A204.1 (cell line): ENCODE data around the gene CDC73.
"Not testable (repeated sequence)": the region's sequence is repeated elsewhere in the genome, so short reads cannot be mapped to it uniquely, and the experiment has no call there.

Experiments used
- FAIRE-seq: peaks from 2 replicates; lab custom pipeline; 2012; peaks lifted over from hg19 to GRCh38; lab: Jason Lieb, UNC

Gene CDC73

GRCh38 chr1:193237381-193237978 is 115.6 kb downstream of the CDC73 start:
- no peak for FAIRE-seq

- no peak for FAIRE-seq
Observed at GRCh38 chr1:193240609-193241008, 118.8 kb downstream of the CDC73 start.

- no peak for FAIRE-seq
Observed at GRCh38 chr1:193241132-193241827, 119.4 kb downstream of the CDC73 start.

- FAIRE-seq: no peak
Observed at GRCh38 chr1:193242000-193242399, 120.2 kb downstream of the CDC73 start.

- FAIRE-seq: no peak
Observed at GRCh38 chr1:193249187-193249586, 127.4 kb downstream of the CDC73 start.

GRCh38 chr1:193251950-193252349 is 130.1 kb downstream of the CDC73 start:
- no peak for FAIRE-seq

GRCh38 chr1:193256019-193256418 is 134.2 kb downstream of the CDC73 start:
- no peak for FAIRE-seq

GRCh38 chr1:193259636-193260035 is 137.8 kb downstream of the CDC73 start:
- FAIRE-seq: no peak

- no peak for FAIRE-seq
Observed at GRCh38 chr1:193260056-193260745, 138.4 kb downstream of the CDC73 start.

- FAIRE-seq: no peak
Observed at GRCh38 chr1:193260896-193261295, 139.1 kb downstream of the CDC73 start.

- FAIRE-seq: no peak
Observed at GRCh38 chr1:193262661-193263060, 140.8 kb downstream of the CDC73 start.

- no peak for FAIRE-seq
Observed at GRCh38 chr1:193264313-193265065, 142.7 kb downstream of the CDC73 start.

GRCh38 chr1:193265716-193266115 is 143.9 kb downstream of the CDC73 start:
- FAIRE-seq: no peak

- not testable (repeated sequence) for FAIRE-seq
Observed at GRCh38 chr1:193266794-193267193, 145.0 kb downstream of the CDC73 start.

- FAIRE-seq: no peak
Observed at GRCh38 chr1:193270996-193271395, 149.2 kb downstream of the CDC73 start.

- no peak for FAIRE-seq
Observed at GRCh38 chr1:193275773-193276172, 153.9 kb downstream of the CDC73 start.

GRCh38 chr1:193278968-193279367 is 157.1 kb downstream of the CDC73 start:
- FAIRE-seq: no peak

GRCh38 chr1:193281894-193282293 is 160.1 kb downstream of the CDC73 start:
- FAIRE-seq: no peak

GRCh38 chr1:193283016-193283415 is 161.2 kb downstream of the CDC73 start:
- no peak for FAIRE-seq

GRCh38 chr1:193284219-193284618 is 162.4 kb downstream of the CDC73 start:
- FAIRE-seq: no peak

GRCh38 chr1:193285641-193286040 is 163.8 kb downstream of the CDC73 start:
- no peak for FAIRE-seq

GRCh38 chr1:193288548-193289080 is 166.8 kb downstream of the CDC73 start:
- FAIRE-seq: not testable (repeated sequence)

GRCh38 chr1:193293726-193294125 is 171.9 kb downstream of the CDC73 start:
- FAIRE-seq: no peak
